NOMO-1 treated with DMSO at 0.1 percent for 48 hours (cell line): ENCODE data around the gene ACTR5.
"Not testable (repeated sequence)": the region's sequence is repeated elsewhere in the genome, so short reads cannot be mapped to it uniquely, and the experiment has no call there.

Source experiments
- DNase-seq: peaks from one replicate; lab custom pipeline; 2025; ENCODE audit not compliant: unreplicated experiment; lab: John Stamatoyannopoulos, UW

ACTR5 gene

DNA sequence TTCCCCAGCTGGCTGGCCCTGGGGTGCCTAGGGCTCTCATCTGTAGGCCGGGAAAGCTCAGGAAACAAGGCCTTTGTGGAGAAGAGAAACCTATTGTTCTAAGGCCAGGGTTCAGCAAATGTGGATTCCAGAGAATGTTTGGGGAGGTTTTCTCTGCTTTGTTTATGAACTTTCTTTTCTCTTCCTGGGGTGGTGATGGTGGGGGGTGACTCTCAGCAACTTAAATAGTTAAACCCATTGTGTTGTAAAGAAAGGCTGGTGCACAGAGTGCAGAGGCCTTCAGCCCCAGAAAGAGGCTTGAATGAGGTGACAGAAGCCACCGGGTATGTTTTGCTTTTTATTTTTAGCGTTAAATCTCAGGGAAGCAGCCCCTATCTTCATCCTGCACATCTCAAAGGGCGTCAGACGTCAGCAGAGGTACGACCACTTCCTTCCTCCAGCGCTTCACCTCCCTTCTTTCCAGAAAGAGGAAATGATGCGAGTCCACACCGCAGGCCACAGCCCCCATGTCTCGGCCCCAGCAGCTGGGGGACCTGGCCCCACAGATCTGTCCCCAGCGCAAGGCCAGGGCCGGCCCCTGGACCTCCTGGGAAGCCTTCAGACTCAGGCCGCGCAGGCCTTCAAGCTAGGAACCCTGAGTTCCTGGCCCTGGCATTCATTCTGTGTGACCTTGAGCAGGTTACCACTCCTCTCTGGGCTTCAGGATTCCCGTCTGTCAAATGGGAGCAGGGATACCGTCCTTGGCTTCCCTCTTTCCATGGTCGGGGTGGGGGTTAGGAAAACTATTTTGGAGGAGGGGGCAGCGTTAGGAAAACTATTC, 56.6 kb downstream of the ACTR5 start:
- DNase-seq = peak; percentile 76

DNA sequence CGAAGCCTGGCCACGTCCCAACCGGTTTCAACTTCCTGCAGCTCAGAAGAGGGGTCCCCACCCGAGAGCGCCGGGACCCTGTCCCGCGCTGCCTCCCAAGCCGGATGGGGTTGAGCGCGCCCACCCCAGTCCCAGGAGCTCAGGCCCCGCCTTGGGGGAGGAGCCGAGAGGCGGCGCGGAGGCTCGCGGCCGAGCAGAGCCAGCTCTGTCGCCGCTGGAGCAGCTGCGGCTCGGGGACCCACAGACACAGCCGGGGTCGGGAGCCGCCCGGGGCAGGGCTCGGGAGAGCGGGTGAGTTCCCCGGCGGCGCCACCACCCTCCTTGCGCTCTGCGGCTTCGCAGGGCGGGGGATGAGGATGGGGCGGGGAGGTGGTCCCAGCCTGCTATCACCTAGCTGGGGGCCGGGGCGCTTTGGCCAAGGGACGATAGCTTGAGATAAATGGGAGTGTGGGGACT, 57.3 kb downstream of the ACTR5 start, which contains the start of gene PPP1R16B:
TSS of gene PPP1R16B (plus strand) at position 196 of the 456 bp plus-strand sequence. CDS start 30,229 bp downstream, outside the sequence.
- DNase-seq = peak; percentile 37

DNA sequence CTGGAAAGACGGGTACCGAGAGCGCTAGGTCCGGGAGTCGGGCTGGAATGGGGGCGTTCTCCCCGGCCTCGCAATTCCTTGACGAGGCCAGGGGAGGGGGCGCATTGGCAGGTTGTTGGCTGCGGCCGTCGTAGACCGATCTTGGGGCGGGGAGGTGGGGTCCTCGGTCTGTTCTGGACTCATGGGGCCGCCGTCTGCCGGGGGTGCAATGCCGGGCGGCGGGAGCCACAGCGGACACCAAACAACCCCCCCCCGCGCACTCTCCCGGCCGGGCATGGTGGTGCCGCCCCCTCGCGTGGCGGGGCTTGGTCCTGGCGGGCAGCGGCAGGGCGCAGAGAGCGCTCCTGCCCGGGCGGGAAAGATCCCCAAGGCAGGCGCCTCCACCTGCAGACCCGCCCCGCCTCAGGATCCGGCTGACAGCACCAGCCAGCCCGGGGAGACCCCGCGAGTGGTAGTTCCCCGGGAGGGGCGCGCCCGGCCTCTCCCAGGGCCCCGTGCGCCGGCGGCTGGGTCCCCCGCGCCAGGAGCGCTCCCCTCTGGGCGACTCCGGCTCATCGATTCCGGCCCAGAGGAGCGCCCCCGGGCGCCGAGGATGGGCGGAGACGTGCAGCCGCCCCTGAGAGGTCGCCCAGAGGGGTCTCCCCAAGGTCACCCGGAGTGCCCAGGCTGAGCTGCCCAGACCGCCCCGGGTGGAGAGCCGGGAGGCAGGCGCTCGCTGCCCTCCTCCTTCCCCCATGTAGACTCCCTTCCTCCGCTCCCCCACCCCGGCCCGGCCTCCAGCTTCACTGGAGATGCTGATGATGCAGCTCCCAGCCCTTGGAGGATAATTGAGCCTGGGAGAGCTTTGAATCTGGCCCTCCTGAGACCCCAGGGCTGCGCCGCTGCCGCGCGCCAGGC, 57.9 kb downstream of the ACTR5 start:
- DNase-seq = no peak

DNA sequence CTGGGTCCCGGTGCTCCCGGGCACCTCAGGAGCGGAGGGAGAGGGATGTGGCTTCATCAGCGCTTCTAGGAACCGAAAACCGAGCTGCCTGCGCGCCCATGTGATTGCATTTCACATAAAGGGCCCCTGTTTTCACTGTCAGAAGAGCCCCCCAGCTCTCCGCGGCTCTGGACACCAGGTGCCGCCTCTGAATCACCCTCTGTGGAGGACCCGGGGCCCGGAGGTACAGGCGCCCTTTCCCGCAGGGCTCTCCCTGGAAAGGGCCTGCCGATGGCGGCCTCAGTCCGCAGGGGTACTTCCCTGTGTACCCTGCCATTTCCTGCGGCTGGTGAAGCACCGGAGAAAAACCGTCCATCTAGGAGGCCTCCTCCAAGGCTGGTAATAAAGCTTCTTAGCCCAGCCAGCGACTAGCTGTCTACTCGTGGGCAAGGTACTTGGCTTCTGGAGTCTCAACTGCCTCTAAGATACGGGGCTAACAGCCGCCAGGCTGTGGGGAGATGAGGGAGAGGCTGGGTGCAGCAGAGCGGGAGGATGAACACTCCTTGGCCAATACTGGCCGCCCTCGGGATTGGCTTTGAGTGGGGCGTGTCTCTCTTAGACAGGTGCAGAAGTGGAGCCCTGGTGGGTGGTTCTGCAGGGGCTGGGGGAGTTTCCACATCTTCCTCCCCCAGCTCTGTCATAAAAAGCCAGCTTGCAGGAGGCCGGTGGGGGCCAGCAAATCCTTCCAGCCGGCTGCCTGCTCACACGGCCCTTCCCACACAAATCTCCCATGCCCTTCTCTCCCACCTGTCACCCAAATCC, 58.8 kb downstream of the ACTR5 start:
- DNase-seq = no peak

DNA sequence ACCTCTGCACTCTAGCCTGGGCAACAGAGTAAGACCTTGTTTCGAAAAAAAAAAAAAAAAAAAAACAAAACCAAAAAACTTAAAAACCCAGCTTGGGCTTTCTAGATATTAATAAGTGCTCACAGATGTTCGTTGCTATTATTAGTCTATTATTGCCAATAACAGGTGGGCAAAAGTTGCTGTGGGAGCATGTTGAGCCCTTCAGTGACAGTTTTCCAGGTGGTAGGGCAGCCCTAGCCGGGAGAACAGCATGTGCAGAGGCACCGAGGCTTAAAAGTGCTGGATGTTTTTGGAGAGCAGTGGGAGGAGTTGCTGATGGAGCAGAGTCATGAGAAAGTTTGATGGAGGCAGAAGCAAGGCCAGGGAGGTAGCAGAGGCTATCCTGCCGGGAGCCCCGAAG, 61.7 kb downstream of the ACTR5 start:
- DNase-seq = no peak

DNA sequence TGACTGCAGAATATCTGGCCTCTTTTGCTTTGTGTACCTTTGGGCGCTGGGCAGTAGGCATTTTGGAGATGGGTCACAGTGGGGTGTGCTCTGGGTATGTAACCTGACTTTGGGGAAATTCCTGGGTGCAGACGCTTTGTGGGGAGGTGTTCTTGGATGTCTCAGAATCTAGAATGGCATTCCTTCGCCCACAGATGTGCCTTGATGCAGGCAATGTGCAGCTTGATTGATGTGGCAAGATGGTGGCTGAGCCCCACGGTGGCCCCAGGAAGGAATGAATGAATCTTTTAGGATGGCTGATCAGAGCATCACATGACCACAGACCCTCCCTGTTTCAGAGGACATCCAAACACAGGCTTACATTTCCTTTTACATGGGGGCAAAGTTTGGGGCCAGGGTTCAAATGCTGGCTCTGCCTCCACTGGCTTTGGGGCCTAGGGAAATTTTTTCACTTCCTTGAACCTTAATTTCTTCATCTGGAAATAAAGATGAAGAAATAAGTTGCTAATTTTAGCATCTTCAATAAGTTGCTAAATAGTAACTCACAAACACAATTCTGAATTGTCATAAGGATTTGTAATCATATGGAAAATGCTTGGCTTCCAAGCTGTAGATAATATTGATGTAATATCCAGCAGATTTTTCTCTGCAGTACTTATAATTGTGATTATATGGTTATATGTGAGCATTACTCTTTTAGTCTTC, 62.8 kb downstream of the ACTR5 start:
- no peak for DNase-seq

DNA sequence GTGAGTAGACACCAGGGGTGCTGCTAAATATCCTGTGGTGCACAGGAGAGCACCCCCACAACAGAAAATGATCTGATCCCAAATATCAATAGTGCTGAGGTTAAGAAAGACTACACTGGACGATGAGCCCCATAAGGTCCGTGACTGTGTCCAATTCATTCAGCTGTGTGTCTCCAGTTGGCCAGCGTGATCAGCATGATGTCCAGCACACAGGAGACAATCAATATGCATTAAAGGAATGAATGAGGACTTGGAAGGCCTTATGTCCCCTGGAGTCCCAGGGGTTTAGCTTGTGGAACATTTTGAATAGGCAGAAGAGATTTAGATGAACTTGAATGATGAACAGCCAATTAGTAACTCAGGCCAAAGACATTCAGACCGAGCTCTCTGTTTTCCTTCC, 63.5 kb downstream of the ACTR5 start:
- DNase-seq = no peak

DNA sequence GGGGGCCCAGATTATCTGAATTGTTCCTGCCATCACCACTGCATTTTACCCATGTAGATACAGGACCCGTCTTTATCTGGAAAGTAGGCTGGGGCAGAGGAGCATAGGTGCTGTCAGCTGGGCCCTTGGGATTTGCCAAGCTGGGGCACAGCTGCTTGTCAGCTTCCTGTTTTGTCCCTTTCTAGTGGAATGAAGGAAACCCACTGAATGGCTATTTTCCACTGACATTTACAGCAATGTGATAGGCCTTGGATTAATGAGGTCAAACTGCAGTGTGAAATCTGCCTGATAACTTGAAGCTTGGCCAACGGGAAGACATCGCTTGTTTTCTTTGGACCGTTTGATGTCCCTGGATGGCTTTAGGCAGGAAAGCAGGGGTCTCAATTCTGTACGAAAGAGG, 63.9 kb downstream of the ACTR5 start:
- no peak for DNase-seq

DNA sequence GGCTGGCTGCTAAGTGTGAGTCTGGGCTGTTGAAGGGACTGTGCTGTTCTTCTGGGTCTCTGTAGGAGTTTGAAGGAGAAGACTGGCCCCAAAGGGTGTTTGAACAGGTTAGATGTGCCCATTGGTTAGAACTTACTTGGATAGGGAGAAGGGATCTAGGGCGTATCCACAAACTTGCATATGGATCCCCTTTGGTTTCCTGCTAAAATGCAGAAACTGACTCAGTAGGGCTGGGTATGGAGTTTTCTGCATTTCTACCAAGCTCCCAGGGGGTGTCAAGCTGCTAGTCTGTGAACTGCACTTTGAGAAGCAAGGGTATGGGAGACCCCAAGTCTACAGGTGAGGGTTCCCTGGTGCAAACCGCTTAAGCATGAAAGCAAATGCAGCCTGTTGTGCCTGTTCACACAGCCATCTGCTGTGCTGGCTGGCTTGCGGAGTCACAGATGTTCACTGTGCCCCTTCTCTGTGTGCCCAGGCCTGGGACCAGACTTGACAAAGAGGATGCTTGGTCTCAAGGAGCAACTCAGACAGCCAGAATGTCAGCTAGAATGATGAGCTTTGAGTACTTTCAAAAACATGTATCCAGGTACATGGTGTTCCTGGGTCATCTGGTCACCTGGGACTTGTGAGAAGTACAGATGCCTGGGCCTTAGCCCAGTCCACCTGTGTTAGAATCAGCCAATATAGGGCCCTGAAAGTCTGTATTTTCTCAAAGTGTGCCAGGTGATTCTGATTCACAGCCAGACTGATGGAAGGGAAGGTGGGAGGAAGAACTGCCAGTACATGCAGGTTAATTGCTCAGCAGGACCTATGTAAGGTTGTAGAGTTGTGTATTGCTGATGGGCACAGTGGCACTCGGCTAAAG, 64.7 kb downstream of the ACTR5 start:
- no peak for DNase-seq

DNA sequence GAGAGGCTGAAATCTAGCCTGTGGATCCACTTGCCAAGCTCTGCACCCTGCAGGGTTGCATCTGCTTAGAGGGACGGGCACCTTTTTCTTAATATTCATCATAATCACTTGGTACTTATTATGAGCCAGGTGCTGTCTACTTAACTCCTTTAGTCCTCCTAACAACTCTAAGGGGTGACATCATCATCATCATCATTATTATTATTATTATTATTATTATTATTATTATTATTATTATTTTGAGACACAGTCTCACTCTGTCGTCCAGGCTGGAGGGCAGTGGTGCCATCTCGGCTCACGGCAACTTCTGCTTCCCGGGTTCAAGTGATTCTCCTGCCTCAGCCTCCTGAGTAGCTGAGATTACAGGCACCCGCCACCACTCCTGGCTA, 65.3 kb downstream of the ACTR5 start:
- not testable (repeated sequence) for DNase-seq

DNA sequence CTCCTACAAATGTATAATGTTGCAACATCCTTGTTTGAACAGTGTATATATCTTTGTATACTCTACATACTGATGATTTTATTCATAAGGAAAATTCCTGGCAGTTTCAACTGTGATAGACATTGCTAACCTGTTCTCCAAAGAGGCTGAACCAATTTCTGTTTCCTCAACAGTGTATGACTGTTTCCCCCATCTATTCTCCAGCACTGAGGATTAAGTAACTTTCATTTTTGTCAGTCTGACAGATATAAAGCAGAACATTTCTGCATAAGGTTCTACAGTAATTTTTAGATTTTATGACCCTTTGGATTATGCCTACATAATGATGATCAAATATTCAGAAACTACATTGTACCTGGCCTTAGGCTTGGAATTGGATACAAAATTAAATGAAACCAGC, 67.2 kb downstream of the ACTR5 start:
- DNase-seq = no peak

DNA sequence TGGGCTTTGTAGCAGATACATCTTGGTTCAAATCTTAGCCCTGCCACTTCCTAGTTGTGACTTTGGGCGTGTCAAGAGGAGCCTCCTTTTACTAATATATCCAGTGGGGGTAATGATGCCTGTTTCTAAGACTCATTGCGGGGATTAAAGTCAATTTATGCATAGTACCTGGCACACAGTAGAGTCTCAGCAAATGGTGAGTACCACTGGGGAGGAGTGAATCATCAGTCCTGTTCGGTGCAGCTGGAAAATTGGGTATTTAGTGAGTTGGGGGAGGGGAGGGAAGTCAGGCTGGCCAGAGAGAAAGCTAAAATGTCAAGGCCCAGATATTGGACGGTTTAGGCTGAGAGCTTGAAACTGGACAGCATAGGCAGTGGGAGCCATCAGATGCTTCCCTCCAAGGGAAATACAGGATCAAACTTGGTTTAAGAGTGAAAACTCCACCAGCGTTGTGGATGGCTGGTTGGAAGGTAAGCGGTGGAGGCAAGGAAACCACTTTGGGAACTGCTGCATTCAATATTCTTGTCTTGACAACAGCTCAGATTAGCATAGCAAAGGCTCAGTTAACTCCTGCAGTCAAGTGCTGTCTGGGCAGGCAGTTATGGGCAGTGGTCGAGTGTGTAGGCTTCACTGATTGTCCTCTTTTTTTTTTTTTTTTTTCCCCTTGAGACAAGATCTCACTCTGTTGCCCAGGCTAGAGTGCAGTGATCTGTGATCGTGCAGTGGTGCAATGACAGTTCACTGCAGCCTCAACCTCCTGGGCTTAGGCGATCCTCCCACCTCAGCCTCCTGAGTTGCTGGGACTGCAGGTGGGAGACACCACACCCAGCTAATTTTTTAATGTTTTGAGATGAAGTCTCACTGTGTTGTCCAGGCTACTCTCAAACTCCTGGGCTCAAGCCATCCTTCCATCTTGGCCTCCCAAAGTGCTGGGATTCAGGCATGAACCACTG, 70.1 kb downstream of the ACTR5 start:
- DNase-seq = no peak
